ENCODE data around the gene MATN4.

MATN4 gene

GRCh38 chr20:45288860-45289259 lies 19.2 kb downstream of the MATN4 start:
- DNase-seq: no peak

- DNase-seq: no peak
Observed at GRCh38 chr20:45288376-45288775, 19.7 kb downstream of the MATN4 start.

- DNase-seq: no peak
Observed at GRCh38 chr20:45283551-45284057, 24.5 kb downstream of the MATN4 start.

- no peak for DNase-seq
Observed at GRCh38 chr20:45282700-45283550, 25.2 kb downstream of the MATN4 start.

- no peak for DNase-seq
Observed at GRCh38 chr20:45279992-45280391, 28.1 kb downstream of the MATN4 start.

- no peak for DNase-seq
Observed at GRCh38 chr20:45275338-45275737, 32.8 kb downstream of the MATN4 start.

GRCh38 chr20:45269754-45270270 lies 38.3 kb downstream of the MATN4 start:
- no peak for DNase-seq

- no peak for DNase-seq
Observed at GRCh38 chr20:45269056-45269455, 39.0 kb downstream of the MATN4 start.

GRCh38 chr20:45268531-45268930 lies 39.6 kb downstream of the MATN4 start:
- no peak for DNase-seq

GRCh38 chr20:45266977-45267376 lies 41.1 kb downstream of the MATN4 start:
- DNase-seq: no peak

- DNase-seq: no peak
Observed at GRCh38 chr20:45263556-45264266, 44.4 kb downstream of the MATN4 start.

- DNase-seq: no peak
Observed at GRCh38 chr20:45258664-45259063, 49.4 kb downstream of the MATN4 start.

- DNase-seq: no peak
Observed at GRCh38 chr20:45258259-45258658, 49.8 kb downstream of the MATN4 start.

GRCh38 chr20:45257711-45258110 lies 50.4 kb downstream of the MATN4 start:
- no peak for DNase-seq

- no peak for DNase-seq
Observed at GRCh38 chr20:45257161-45257560, 50.9 kb downstream of the MATN4 start.

- DNase-seq: peak; percentile 95
Observed at GRCh38 chr20:45254383-45255262, 53.5 kb downstream of the MATN4 start, which contains the start of gene SLPI. Gene SLPI, minus strand, starts transcription at chr20:45254564. Its CDS starts 21 bp downstream, at chr20:45254543.

GRCh38 chr20:45253261-45253660 lies 54.8 kb downstream of the MATN4 start:
- no peak for DNase-seq

- no peak for DNase-seq
Observed at GRCh38 chr20:45251884-45252560, 56.1 kb downstream of the MATN4 start.

- no peak for DNase-seq
Observed at GRCh38 chr20:45248609-45249008, 59.5 kb downstream of the MATN4 start.

GRCh38 chr20:45247865-45248264 lies 60.2 kb downstream of the MATN4 start:
- no peak for DNase-seq

GRCh38 chr20:45246109-45246508 lies 62.0 kb downstream of the MATN4 start:
- DNase-seq: peak; percentile 7

Measured in MV-4-11 (cell line).